NCI-H146 (cell line): ENCODE results near the gene KPRP.

Experiments used
- DNase-seq: peaks from one replicate; lab custom pipeline; 2025; lab: John Stamatoyannopoulos, UW

Gene KPRP

GRCh38 chr1:152770411-152770810 lies 12.6 kb downstream of the KPRP start:
- DNase-seq, result no peak

DNA sequence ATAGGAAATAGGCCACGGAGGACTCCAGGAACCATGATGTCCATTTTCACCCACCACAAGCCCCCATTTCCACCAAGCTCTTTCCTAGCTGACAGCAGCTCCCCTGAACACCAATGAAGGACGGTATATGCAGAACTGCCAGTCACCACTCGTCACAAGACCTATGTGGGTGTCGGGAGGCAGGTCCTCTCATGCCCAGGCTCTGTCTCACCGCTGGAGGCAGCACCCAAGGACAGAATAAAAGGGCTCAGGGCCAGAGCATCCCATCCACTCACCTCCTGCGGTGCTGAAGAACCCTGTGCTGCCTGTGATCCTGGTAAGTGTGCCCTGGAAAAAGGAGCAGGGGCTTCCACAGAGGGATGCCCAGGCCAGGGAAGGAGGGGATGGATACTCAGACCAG lies 17.1 kb downstream of the KPRP start, which contains the start of gene LCE1F:
Gene LCE1F (plus strand): TSS at position 266 of the 400 bp plus-strand sequence. CDS start 1,232 bp downstream, outside the sequence.
- no peak for DNase-seq

DNA sequence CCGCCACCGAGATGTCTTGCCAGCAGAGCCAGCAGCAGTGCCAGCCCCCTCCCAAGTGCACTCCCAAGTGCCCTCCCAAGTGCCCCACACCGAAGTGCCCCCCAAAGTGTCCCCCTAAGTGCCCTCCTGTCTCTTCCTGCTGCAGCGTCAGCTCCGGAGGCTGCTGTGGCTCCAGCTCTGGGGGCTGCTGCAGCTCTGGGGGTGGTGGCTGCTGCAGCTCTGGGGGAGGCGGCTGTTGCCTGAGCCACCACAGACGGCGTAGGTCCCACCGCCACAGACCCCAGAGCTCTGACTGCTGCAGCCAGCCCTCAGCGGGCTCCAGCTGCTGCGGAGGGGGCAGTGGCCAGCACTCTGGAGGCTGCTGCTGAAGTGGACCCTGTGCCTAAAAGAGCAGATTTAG lies 18.5 kb downstream of the KPRP start:
- no peak for DNase-seq

DNA sequence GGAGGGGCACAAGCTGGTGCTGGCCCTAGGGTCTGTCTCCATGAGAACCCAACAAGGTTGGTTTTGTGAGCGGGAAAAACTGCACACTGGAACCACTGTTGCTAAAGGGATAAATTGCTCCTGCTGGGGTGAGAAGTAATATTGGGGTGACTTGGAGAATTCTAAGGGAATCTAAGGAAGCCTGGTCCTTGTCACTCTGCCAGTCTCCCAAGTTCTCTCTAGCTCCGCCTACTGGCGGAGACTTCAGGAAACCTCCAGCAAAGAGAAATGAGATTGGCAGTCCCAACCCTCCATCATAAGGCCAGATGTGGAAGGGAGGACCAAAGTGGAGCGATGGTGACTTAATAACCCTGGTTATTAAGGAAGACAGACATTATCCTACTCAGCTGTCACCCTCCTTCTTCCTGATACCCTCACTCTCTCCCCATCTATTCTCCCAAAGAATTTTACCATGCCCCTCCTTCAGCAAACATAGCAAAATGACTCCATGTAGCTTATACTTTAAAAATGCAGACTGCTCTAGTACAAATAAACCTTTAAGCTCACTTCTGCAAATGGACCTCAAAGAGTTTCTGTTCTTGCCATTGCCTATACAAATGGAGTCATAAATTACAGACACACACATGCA lies 19.8 kb downstream of the KPRP start:
- peak; percentile 21 for DNase-seq

GRCh38 chr1:152783095-152783494 lies 25.3 kb downstream of the KPRP start:
- no peak for DNase-seq

DNA sequence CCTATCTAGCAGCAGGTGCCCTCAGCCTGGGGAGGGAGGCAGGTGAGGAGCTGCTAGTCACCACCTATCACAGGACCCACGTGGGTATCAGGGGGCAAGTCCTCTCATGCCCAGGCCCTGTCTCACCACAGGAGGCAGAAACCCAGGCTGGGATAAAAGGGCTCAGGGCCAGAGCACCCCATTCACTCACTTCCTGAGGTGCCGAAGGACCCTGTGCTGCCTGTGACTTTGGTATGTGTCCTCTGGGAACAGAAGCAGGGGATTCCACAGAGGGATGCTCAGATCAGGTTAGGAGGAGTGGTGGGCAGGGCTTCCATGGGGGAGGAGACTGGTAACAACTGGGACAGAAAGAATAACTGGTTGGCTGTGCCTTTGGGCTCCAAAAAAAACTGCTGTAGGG lies 28.3 kb downstream of the KPRP start, which contains the start of gene LCE1E:
Gene LCE1E (plus strand): TSS at position 181 of the 400 bp plus-strand sequence. CDS start 1,043 bp downstream, outside the sequence.
- DNase-seq, result peak; percentile 17

DNA sequence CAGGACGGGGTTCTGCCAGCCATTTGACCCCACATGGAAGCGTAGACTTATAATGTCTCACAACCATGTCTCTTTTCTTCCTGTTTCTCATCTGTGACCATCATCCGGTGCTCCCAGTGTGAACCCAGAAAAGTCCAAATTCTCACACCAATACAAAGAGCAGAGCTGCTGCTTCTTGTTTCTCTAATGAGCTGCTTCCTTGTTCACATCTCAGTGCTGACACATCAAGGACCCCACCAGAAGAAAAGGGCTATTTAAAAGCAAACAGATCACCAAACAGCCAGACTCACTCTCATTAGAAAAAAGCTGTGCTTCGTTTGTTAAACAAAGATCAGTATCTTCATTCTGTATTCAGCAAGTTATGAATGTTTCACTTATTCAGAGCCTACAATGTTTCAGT lies 37.9 kb downstream of the KPRP start:
- DNase-seq, result no peak

GRCh38 chr1:152796421-152796820 lies 38.6 kb downstream of the KPRP start, which contains the start of gene LCE1D:
Gene LCE1D (plus strand): TSS chr1:152796721. CDS start chr1:152797795, 1,074 bp downstream.
- DNase-seq, result no peak

DNA sequence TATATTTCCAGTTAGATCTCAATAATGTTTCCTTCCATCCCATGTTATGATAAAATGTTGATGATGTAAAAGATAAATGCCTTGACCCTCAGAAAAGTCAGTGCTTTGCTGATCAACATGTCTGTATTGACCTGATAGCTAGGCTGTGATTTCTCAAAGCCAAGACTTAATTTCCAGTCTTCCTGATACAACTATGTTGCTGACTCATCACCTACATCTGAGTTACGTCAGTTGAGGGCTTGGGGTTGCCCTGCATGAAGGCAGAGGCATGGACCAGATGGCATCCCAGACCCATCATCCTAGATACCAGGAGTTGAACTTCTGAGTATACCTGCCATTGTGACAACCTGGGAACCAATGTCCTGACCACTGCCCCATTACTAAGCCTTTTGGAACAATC lies 43.5 kb downstream of the KPRP start:
- DNase-seq, result no peak

GRCh38 chr1:152806576-152806975 lies 48.8 kb downstream of the KPRP start, which contains the start of gene LCE1C:
Gene LCE1C (minus strand): TSS chr1:152806651. CDS start chr1:152805478, 1,173 bp downstream.
- DNase-seq, result no peak

GRCh38 chr1:152811050-152811449 lies 53.2 kb downstream of the KPRP start:
- no peak for DNase-seq
